Measurements from ENCODE around the gene PLCB2.

DNA sequence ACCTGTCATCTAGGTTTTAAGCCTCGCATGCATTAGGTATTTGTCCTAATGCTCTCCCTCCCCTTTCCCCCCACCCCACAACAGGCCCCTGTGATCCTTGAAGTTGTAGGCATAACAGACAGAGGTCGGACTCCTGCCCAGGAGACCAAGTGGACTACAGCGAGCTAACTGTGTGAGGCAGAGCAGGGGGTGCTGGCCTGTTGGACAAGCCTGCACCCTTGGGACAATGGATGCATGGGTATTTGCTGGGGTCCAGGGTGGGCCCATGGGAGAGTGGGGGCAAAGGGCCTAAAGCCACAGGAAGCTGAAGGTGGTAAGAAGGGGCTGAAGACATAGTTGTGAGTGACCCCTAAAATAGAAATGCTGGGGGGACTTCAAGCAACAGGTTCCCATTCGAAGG is 2.5 kb downstream of the PLCB2 start:
- TF ChIP-seq, protein P1, sequence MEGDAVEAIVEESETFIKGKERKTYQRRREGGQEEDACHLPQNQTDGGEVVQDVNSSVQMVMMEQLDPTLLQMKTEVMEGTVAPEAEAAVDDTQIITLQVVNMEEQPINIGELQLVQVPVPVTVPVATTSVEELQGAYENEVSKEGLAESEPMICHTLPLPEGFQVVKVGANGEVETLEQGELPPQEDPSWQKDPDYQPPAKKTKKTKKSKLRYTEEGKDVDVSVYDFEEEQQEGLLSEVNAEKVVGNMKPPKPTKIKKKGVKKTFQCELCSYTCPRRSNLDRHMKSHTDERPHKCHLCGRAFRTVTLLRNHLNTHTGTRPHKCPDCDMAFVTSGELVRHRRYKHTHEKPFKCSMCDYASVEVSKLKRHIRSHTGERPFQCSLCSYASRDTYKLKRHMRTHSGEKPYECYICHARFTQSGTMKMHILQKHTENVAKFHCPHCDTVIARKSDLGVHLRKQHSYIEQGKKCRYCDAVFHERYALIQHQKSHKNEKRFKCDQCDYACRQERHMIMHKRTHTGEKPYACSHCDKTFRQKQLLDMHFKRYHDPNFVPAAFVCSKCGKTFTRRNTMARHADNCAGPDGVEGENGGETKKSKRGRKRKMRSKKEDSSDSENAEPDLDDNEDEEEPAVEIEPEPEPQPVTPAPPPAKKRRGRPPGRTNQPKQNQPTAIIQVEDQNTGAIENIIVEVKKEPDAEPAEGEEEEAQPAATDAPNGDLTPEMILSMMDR (conservative IDR thresholded peaks at IDR 0.05; ENCODE audit: low read length), result no peak
- TF ChIP-seq EZH2phosphoT487 (IDR thresholded peaks at IDR 0.05; ENCODE audit: borderline replicate concordance), result no peak

Data from Loucy (cell line).